Liver (tissue), 9 donors: Measurements from ENCODE around the gene TSC22D3. TPM values are rescaled to one million over a fixed set of nuclear protein-coding genes. Genes with fewer than 3 reads are reported as not detected.

Experiments used
- DNase-seq: peaks from one replicate; pipeline ENCODE4 v3.0.0-alpha.2; 2017; ENCODE audit warnings: low spot score
- H3K27ac ChIP-seq, 2 donors: one replicate each; pipeline ENCODE4 v1.7.0; 2013; ENCODE audit warnings: inconsistent platforms in 2 of 2, low read length in 2 of 2, control low read depth in 1 of 2, low read depth in 1 of 2, mild to moderate bottlenecking in 1 of 2
- H3K27me3 ChIP-seq, 4 donors: one replicate each; pipeline versions ENCODE4 v1.6.1 to v1.7.0; 2013; ENCODE audit warnings: low read length in 3 of 4, inconsistent platforms in 1 of 4, mild to moderate bottlenecking in 1 of 4, moderate library complexity in 1 of 4; ENCODE audit not compliant: control insufficient read depth in 4 of 4, insufficient read depth in 4 of 4
- H3K36me3 ChIP-seq, 4 donors: one replicate each; pipeline versions ENCODE4 v1.6.1 to v1.7.0; 2013; ENCODE audit warnings: low read length in 3 of 4, mild to moderate bottlenecking in 3 of 4, low read depth in 1 of 4, moderate library complexity in 1 of 4; ENCODE audit not compliant: control insufficient read depth in 4 of 4, insufficient read depth in 3 of 4
- H3K4me1 ChIP-seq, 4 donors: one replicate each; pipeline versions ENCODE4 v1.6.1 to v1.7.0; 2013; ENCODE audit warnings: low read length in 3 of 4, mild to moderate bottlenecking in 3 of 4, moderate library complexity in 1 of 4; ENCODE audit not compliant: control insufficient read depth in 4 of 4, insufficient read depth in 4 of 4
- H3K4me3 ChIP-seq, 3 donors: one replicate each; pipeline versions ENCODE4 v1.6.1 to v1.7.0; 2013; ENCODE audit warnings: low read length in 3 of 3, control low read depth in 1 of 3, low read depth in 1 of 3, mild to moderate bottlenecking in 1 of 3
- H3K9ac ChIP-seq, 2 donors: one replicate each; pipeline ENCODE4 v1.7.0; 2013; ENCODE audit warnings: low read length in 2 of 2, mild to moderate bottlenecking in 2 of 2, moderate library complexity in 2 of 2, control low read depth in 1 of 2, low read depth in 1 of 2
- H3K9me3 ChIP-seq, 4 donors: one replicate each; pipeline versions ENCODE4 v1.6.1 to v1.7.0; 2013; ENCODE audit warnings: low read length in 3 of 4; ENCODE audit not compliant: control insufficient read depth in 4 of 4
- EGR1 ChIP-seq, 2 donors: IDR thresholded peaks; 2 replicates each; pipeline ENCODE4 v1.6.1; 2016 to 2018; ENCODE audit warnings: antibody characterized with exemption in 2 of 2, low read depth in 2 of 2
- FOXA1 ChIP-seq: IDR thresholded peaks from 2 replicates; pipeline ENCODE4 v1.6.1; 2016; ENCODE audit warnings: antibody characterized with exemption
- FOXA2 ChIP-seq: IDR thresholded peaks from 2 replicates; pipeline ENCODE4 v1.6.1; 2016; ENCODE audit warnings: antibody characterized with exemption
- GABPA ChIP-seq, 2 donors: IDR thresholded peaks in 1 of 2; conservative IDR thresholded peaks in 1 of 2; 2 replicates each; pipeline ENCODE4 v1.6.1; 2016; ENCODE audit warnings: antibody characterized with exemption in 2 of 2, mild to moderate bottlenecking in 1 of 2, moderate library complexity in 1 of 2
- HNF4A ChIP-seq, 2 donors: conservative IDR thresholded peaks; 2 replicates each; pipeline ENCODE4 v1.6.1; 2016; ENCODE audit warnings: antibody characterized with exemption in 2 of 2, mild to moderate bottlenecking in 2 of 2
- HNF4G ChIP-seq: IDR thresholded peaks from 2 replicates; pipeline ENCODE4 v1.6.1; 2016; ENCODE audit warnings: antibody characterized with exemption
- JUND ChIP-seq, 2 donors: IDR thresholded peaks; 2 replicates each; pipeline ENCODE4 v1.6.1; 2016; ENCODE audit warnings: antibody characterized with exemption in 2 of 2
- NR2F2 ChIP-seq: IDR thresholded peaks from 2 replicates; pipeline ENCODE4 v1.6.1; 2016; ENCODE audit warnings: antibody characterized with exemption
- RAD21 ChIP-seq, 2 donors: IDR thresholded peaks; 2 replicates each; pipeline ENCODE4 v1.6.1; 2016; ENCODE audit warnings: antibody characterized with exemption in 2 of 2, mild to moderate bottlenecking in 2 of 2
- REST ChIP-seq: IDR thresholded peaks from 2 replicates; pipeline ENCODE4 v1.6.1; 2016; ENCODE audit warnings: antibody characterized with exemption, mild to moderate bottlenecking
- RXRA ChIP-seq, 2 donors: IDR thresholded peaks; 2 replicates each; pipeline ENCODE4 v1.6.1; 2017 to 2018; ENCODE audit warnings: antibody characterized with exemption in 2 of 2, mild to moderate bottlenecking in 1 of 2
- SP1 ChIP-seq: IDR thresholded peaks from 2 replicates; pipeline ENCODE4 v1.6.1; 2018; ENCODE audit warnings: antibody characterized with exemption, mild to moderate bottlenecking
- TAF1 ChIP-seq: conservative IDR thresholded peaks from 2 replicates; pipeline ENCODE4 v1.6.1; 2016; ENCODE audit warnings: antibody characterized with exemption, mild to moderate bottlenecking
- YY1 ChIP-seq: IDR thresholded peaks from 2 replicates; pipeline ENCODE4 v1.6.1; 2016; ENCODE audit warnings: antibody characterized with exemption, mild to moderate bottlenecking
- WGBS: extraction: QIAGEN DNeasy Blood & Tissue Kit; methylation state at CpG from one replicate; pipeline ENCODE4 v1.1.7; 2013; 5-methylcytosine and 5-hydroxymethylcytosine counted together
- polyA plus RNA-seq, 2 donors: library from polyadenylated mRNA; stranded (reverse) in 1 of 2; unstranded in 1 of 2; fragments of 200-250 nt in 1 of 2; fragments of >200 nt in 1 of 2; fragmentation: Nextera tagmentation in 1 of 2; extraction: Ambion mirVana in 1 of 2; gene quantifications; one replicate each; pipeline versions ENCODE4 v1.2.1 to v1.2.3, GENCODE V29; 2013 to 2015
- total RNA-seq, 2 donors: library from RNA; depleted of rRNA; stranded (reverse); fragments of >200 nt; gene quantifications; one replicate each; pipeline ENCODE4 v1.2.3, GENCODE V29; 2014
- TF ChIP-seq, protein P1 (sequence below): IDR thresholded peaks from 2 replicates; pipeline ENCODE4 v1.6.1; 2016; ENCODE audit warnings: antibody characterized with exemption
- TF ChIP-seq, protein P2 (sequence below): IDR thresholded peaks from 2 replicates; pipeline ENCODE4 v1.6.1; 2016; ENCODE audit warnings: antibody characterized with exemption
- TF ChIP-seq, protein P3 (sequence below): fragments of 150-350 bp; IDR thresholded peaks from 2 replicates; pipeline ENCODE4 v1.5.1; 2017; ENCODE audit warnings: improper control_type of control experiment, low read depth, low read length; ENCODE audit not compliant: missing input control
- TF ChIP-seq, protein P4 (sequence below): IDR thresholded peaks from 2 replicates; pipeline ENCODE4 v1.6.1; 2016; ENCODE audit warnings: antibody characterized with exemption
- donor health status: healthy.
- donor health status: healthy.
- donor health status: healthy.
- donor health status: healthy.
- donor health status: healthy.

The TSC22D3 gene
- total and polyA plus RNA-seq, 4 donors: 10.5 to 128 (median 48.1) TPM

DNA sequence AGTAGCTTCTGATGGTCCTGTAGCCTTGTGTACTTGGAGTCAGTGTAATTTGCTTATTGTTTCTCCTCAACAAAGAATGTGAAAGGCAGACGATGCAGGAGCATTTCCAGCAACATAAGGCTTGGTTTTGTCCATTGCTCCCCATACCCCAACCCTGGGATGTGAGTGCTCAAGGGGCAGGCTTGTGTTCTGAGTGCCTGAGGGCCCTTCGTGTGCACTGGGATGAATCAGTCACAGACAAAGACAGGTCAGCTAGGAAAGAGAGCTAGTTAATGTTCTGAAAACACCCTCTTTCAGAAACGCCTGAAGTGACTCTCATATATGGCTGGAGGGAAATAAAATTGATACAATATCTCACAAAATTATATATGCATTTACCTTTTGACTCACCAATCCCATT, 88.1 kb downstream of the TSC22D3 start:
- H3K27ac ChIP-seq: no peak overlapping the region
- TF ChIP-seq, protein P1, sequence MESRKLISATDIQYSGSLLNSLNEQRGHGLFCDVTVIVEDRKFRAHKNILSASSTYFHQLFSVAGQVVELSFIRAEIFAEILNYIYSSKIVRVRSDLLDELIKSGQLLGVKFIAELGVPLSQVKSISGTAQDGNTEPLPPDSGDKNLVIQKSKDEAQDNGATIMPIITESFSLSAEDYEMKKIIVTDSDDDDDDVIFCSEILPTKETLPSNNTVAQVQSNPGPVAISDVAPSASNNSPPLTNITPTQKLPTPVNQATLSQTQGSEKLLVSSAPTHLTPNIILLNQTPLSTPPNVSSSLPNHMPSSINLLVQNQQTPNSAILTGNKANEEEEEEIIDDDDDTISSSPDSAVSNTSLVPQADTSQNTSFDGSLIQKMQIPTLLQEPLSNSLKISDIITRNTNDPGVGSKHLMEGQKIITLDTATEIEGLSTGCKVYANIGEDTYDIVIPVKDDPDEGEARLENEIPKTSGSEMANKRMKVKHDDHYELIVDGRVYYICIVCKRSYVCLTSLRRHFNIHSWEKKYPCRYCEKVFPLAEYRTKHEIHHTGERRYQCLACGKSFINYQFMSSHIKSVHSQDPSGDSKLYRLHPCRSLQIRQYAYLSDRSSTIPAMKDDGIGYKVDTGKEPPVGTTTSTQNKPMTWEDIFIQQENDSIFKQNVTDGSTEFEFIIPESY: no peak
- TF ChIP-seq RAD21 (IDR thresholded peaks at IDR 0.05) (no peak), TAF1 (no peak), EGR1 (IDR thresholded peaks at IDR 0.05; ENCODE audit: low read depth in 2 of 2) (no peak), RXRA (IDR thresholded peaks at IDR 0.05) (no peak), YY1 (no peak), FOXA1 (no peak), REST (no peak), HNF4A (conservative IDR thresholded peaks at IDR 0.05) (no peak), FOXA2 (no peak), JUND (IDR thresholded peaks at IDR 0.05) (no peak), SP1 (no peak), NR2F2 (no peak), HNF4G (no peak), GABPA (IDR thresholded peaks at IDR 0.05 in 1 of 2, conservative IDR thresholded peaks at IDR 0.05 in 1 of 2) (no peak)
- TF ChIP-seq, protein P2, sequence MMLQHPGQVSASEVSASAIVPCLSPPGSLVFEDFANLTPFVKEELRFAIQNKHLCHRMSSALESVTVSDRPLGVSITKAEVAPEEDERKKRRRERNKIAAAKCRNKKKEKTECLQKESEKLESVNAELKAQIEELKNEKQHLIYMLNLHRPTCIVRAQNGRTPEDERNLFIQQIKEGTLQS: no peak
- TF ChIP-seq, protein P3, sequence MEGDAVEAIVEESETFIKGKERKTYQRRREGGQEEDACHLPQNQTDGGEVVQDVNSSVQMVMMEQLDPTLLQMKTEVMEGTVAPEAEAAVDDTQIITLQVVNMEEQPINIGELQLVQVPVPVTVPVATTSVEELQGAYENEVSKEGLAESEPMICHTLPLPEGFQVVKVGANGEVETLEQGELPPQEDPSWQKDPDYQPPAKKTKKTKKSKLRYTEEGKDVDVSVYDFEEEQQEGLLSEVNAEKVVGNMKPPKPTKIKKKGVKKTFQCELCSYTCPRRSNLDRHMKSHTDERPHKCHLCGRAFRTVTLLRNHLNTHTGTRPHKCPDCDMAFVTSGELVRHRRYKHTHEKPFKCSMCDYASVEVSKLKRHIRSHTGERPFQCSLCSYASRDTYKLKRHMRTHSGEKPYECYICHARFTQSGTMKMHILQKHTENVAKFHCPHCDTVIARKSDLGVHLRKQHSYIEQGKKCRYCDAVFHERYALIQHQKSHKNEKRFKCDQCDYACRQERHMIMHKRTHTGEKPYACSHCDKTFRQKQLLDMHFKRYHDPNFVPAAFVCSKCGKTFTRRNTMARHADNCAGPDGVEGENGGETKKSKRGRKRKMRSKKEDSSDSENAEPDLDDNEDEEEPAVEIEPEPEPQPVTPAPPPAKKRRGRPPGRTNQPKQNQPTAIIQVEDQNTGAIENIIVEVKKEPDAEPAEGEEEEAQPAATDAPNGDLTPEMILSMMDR: no peak
- TF ChIP-seq, protein P4, sequence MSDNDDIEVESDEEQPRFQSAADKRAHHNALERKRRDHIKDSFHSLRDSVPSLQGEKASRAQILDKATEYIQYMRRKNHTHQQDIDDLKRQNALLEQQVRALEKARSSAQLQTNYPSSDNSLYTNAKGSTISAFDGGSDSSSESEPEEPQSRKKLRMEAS: no peak
- H3K9me3 ChIP-seq: no peaks in the 10 kb centered on the region
- DNase-seq: no peak
- H3K4me3 ChIP-seq: no peak overlapping the region
- H3K9ac ChIP-seq: no peak overlapping the region
- peaks cover 2 to 14% (median 6%) of the 10 kb centered on the region in 4 donors for H3K4me1 ChIP-seq
- H3K27me3 ChIP-seq: no peaks in the 10 kb centered on the region
- no peaks in the 10 kb centered on the region for H3K36me3 ChIP-seq
- WGBS: 92% methylated on average over 3 of the region's 3 CpGs
